WTC11 (cell line): ENCODE measurements around the gene HNRNPM. TPM values are rescaled to one million over a fixed set of nuclear protein-coding genes. Genes with fewer than 3 reads are reported as not detected.

Experiments
- ATAC-seq: fragments of 200-7000 bp; cut with Tn5 transposase; 2 replicates; pipeline ENCODE4 v1.10.0; 2021; ENCODE audit warnings: mild to moderate bottlenecking, moderate library complexity
- CTCF ChIA-PET: fragments of 300-600 bp; sonication (Branson Sonifier 250); formaldehyde crosslinking; loops from one replicate; lab custom pipeline; 2021; ENCODE audit warnings: antibody characterized with exemption; lab: Charles Lee
- POLR2A ChIA-PET: fragments of 350-600 bp; sonication (Branson Sonifier 250); formaldehyde crosslinking; loops from one replicate; lab custom pipeline; 2021; ENCODE audit warnings: antibody characterized with exemption; lab: Charles Lee
- DNase-seq: peaks from one replicate; pipeline ENCODE4 v3.0.0; 2021; ENCODE audit warnings: low spot score
- H3K27ac Mint-ChIP-seq: 2 replicates; pipeline ENCODE4 v1.8.0; 2021; ENCODE audit warnings: mixed read lengths
- H3K27me3 Mint-ChIP-seq: 2 replicates; pipeline ENCODE4 v1.8.0; 2021; ENCODE audit warnings: low read depth, mild to moderate bottlenecking, moderate library complexity, mixed read lengths
- H3K36me3 Mint-ChIP-seq: 2 replicates; pipeline ENCODE4 v1.8.0; 2021; ENCODE audit warnings: mixed read lengths
- H3K4me1 Mint-ChIP-seq: 2 replicates; pipeline ENCODE4 v1.8.0; 2022; ENCODE audit warnings: mixed read lengths
- H3K4me3 Mint-ChIP-seq: 2 replicates; pipeline ENCODE4 v1.8.0; 2021; ENCODE audit warnings: mild to moderate bottlenecking, moderate library complexity, mixed read lengths
- H3K9me3 Mint-ChIP-seq: 2 replicates; pipeline ENCODE4 v1.8.0; 2021; ENCODE audit warnings: mixed read lengths
- ATF2 ChIP-seq: sonication (generic); formaldehyde crosslinking; IDR thresholded peaks from 2 replicates; pipeline ENCODE4 v1.8.1; 2022; ENCODE audit warnings: low read depth, missing genetic modification reagents, borderline replicate concordance
- ATF3 ChIP-seq: sonication (generic); formaldehyde crosslinking; conservative IDR thresholded peaks from 2 replicates; pipeline ENCODE4 v1.8.1; 2022; ENCODE audit warnings: mild to moderate bottlenecking, missing genetic modification reagents
- CTCF ChIP-seq: fragments of 200-600 bp; IDR thresholded peaks from 2 replicates; pipeline ENCODE4 v1.8.0; 2022; ENCODE audit warnings: antibody characterized with exemption
- E2F5 ChIP-seq: sonication (generic); formaldehyde crosslinking; IDR thresholded peaks from 2 replicates; pipeline ENCODE4 v1.8.1; 2022; ENCODE audit warnings: mild to moderate bottlenecking, moderate library complexity, missing genetic modification reagents
- ELF4 ChIP-seq: sonication (generic); formaldehyde crosslinking; IDR thresholded peaks from 2 replicates; pipeline ENCODE4 v1.8.1; 2022; ENCODE audit warnings: low read depth, mild to moderate bottlenecking, moderate library complexity, missing genetic modification reagents
- ESRRA ChIP-seq: sonication (generic); formaldehyde crosslinking; IDR thresholded peaks from 2 replicates; pipeline ENCODE4 v1.8.1; 2022; ENCODE audit warnings: mild to moderate bottlenecking, missing genetic modification reagents, borderline replicate concordance
- GTF2I ChIP-seq: fragments of 250-450 bp; sonication (Bioruptor Pico); conservative IDR thresholded peaks from 2 replicates; pipeline ENCODE4 v1.4.0; 2021; ENCODE audit warnings: mild to moderate bottlenecking
- KAT7 ChIP-seq: sonication (generic); formaldehyde crosslinking; IDR thresholded peaks from 2 replicates; pipeline ENCODE4 v1.8.1; 2023; ENCODE audit warnings: missing genetic modification reagents, mild to moderate bottlenecking, borderline replicate concordance
- MLX ChIP-seq: sonication (generic); formaldehyde crosslinking; IDR thresholded peaks from 2 replicates; pipeline ENCODE4 v1.8.1; 2023; ENCODE audit warnings: mild to moderate bottlenecking, missing genetic modification reagents, moderate library complexity
- NFATC4 ChIP-seq: fragments of 250-450 bp; sonication (Bioruptor Pico); IDR thresholded peaks from 2 replicates; pipeline ENCODE4 v1.9.0; 2021; ENCODE audit warnings: mild to moderate bottlenecking
- NFE2L1 ChIP-seq: sonication (generic); formaldehyde crosslinking; IDR thresholded peaks from 2 replicates; pipeline ENCODE4 v1.8.1; 2023; ENCODE audit warnings: missing genetic modification reagents
- NR1H2 ChIP-seq: sonication (generic); formaldehyde crosslinking; IDR thresholded peaks from 2 replicates; pipeline ENCODE4 v1.9.0; 2021; ENCODE audit warnings: mild to moderate bottlenecking, moderate library complexity, missing genetic modification reagents
- PREB ChIP-seq: sonication (generic); formaldehyde crosslinking; IDR thresholded peaks from 2 replicates; pipeline ENCODE4 v1.8.1; 2022; ENCODE audit warnings: mild to moderate bottlenecking, missing genetic modification reagents, moderate library complexity, borderline replicate concordance
- PRRX2 ChIP-seq: fragments of 250-450 bp; sonication (Bioruptor Pico); IDR thresholded peaks from 2 replicates; pipeline ENCODE4 v1.8.0; 2021; ENCODE audit warnings: mild to moderate bottlenecking
- RORB ChIP-seq: fragments of 250-450 bp; sonication (Bioruptor Pico); IDR thresholded peaks from 2 replicates; pipeline ENCODE4 v1.9.0; 2021; ENCODE audit warnings: mild to moderate bottlenecking
- SOX15 ChIP-seq: fragments of 250-450 bp; sonication (Bioruptor Pico); IDR thresholded peaks from 2 replicates; pipeline ENCODE4 v1.9.0; 2021; ENCODE audit warnings: mild to moderate bottlenecking
- USF2 ChIP-seq: sonication (generic); formaldehyde crosslinking; IDR thresholded peaks from 2 replicates; pipeline ENCODE4 v1.8.1; 2023; ENCODE audit warnings: mild to moderate bottlenecking, missing genetic modification reagents, moderate library complexity
- ZBTB21 ChIP-seq: sonication (generic); formaldehyde crosslinking; IDR thresholded peaks from 2 replicates; pipeline ENCODE4 v1.8.1; 2023; ENCODE audit warnings: mild to moderate bottlenecking, missing genetic modification reagents, borderline replicate concordance
- ZNF263 ChIP-seq: sonication (generic); formaldehyde crosslinking; IDR thresholded peaks from 2 replicates; pipeline ENCODE4 v1.8.1; 2022; ENCODE audit warnings: low read depth, mild to moderate bottlenecking, moderate library complexity, missing genetic modification reagents
- ZNF281 ChIP-seq: sonication (generic); formaldehyde crosslinking; IDR thresholded peaks from 2 replicates; pipeline ENCODE4 v1.8.0; 2023; ENCODE audit warnings: mild to moderate bottlenecking, missing genetic modification reagents
- ZNF396 ChIP-seq: fragments of 250-450 bp; sonication (Bioruptor Pico); IDR thresholded peaks from 2 replicates; pipeline ENCODE4 v1.8.0; 2021; ENCODE audit warnings: mild to moderate bottlenecking, moderate library complexity, borderline replicate concordance
- ZNF512 ChIP-seq: sonication (generic); formaldehyde crosslinking; IDR thresholded peaks from 2 replicates; pipeline ENCODE4 v1.8.1; 2022; ENCODE audit warnings: missing genetic modification reagents, borderline replicate concordance
- total RNA-seq: library from RNA; stranded (reverse); gene quantifications from 3 replicates; pipeline ENCODE4 v1.2.3, GENCODE V29; 2021

The HNRNPM gene
- total RNA-seq, 1 experiment from 2014 or later, result 416 TPM

- TF ChIP-seq SOX15 (no peak), ZNF512 (CRISPR knock-in tag) (no peak), NFE2L1 (CRISPR knock-in tag) (no peak), NFATC4 (CRISPR knock-in tag) (no peak), NR1H2 (no peak)
Measured at GRCh38 chr19:8396185-8396562, 48.6 kb upstream of the HNRNPM start (continued).

GRCh38 chr19:8396563-8397203 lies 48.1 kb upstream of the HNRNPM start:
- H3K9me3 Mint-ChIP-seq, result no peaks in the 10 kb centered on the region

More at GRCh38 chr19:8396563-8397203, 48.1 kb upstream of the HNRNPM start:
- POLR2A ChIA-PET, result no interaction called here
- Mint-ChIP-seq H3K4me1 (peaks cover 12% of the 10 kb centered on the region), H3K27me3 (no peaks in the 10 kb centered on the region), H3K36me3 (peaks cover 4% of the 10 kb centered on the region), H3K27ac (peak overlapping the region; percentile 90), H3K4me3 (no peak overlapping the region)
- no peak for TF ChIP-seq ELF4 (CRISPR knock-in tag)
- peak; percentile 67 for TF ChIP-seq GTF2I (CRISPR knock-in tag)
- TF ChIP-seq USF2 (CRISPR knock-in tag), result no peak
- TF ChIP-seq ATF3 (CRISPR knock-in tag), result no peak
- TF ChIP-seq ATF2 (CRISPR knock-in tag), result no peak
- no peak for TF ChIP-seq PREB
- TF ChIP-seq MLX, result no peak
- TF ChIP-seq CTCF, result peak; percentile 26; the same call in 1 of the 2 replicates
- TF ChIP-seq ESRRA (CRISPR knock-in tag), result no peak
- TF ChIP-seq KAT7 (CRISPR knock-in tag), result no peak
- no peak for TF ChIP-seq ZBTB21 (CRISPR knock-in tag)
- TF ChIP-seq ZNF281 (CRISPR knock-in tag), result no peak
- no peak for TF ChIP-seq NR1H2
- TF ChIP-seq ZNF263, result no peak
- no peak for TF ChIP-seq E2F5
- no peak for TF ChIP-seq ZNF396 (CRISPR knock-in tag)
- TF ChIP-seq RORB (CRISPR knock-in tag), result no peak
- TF ChIP-seq PRRX2 (CRISPR knock-in tag), result no peak
- CTCF ChIA-PET, result interaction anchor here (1.0 to 2.7 kb wide), 6 partner anchors 42 to 62 kb away, joined by 3 to 46 read pairs (median 4); partner anchors contain the start of gene KANK3
- DNase-seq (peak; percentile 85), ATAC-seq (peak; percentile 90)
